ENCODE results near the gene CLEC2L. TPM values are rescaled to one million over a fixed set of nuclear protein-coding genes. Genes with fewer than 3 reads are reported as not detected.

The CLEC2L gene
- total RNA-seq, 1 donor from 2014 or later: 0.15 TPM

- no peaks in the 10 kb centered on the region for H3K4me1 Mint-ChIP-seq
- Histone ChIP-seq H3K9me3 (ENCODE audit: low read depth) (no peaks in the 10 kb centered on the region), H3K27me3 (no peaks in the 10 kb centered on the region), H3K4me3 (no peak overlapping the region), H3K79me2 (ENCODE audit: low read depth) (no peaks in the 10 kb centered on the region), H2AFZ (replicated peaks) (no peak overlapping the region), H3K4me1 (no peaks in the 10 kb centered on the region), H3F3A (ENCODE audit: low read depth) (no peaks in the 10 kb centered on the region), H3K36me3 (no peaks in the 10 kb centered on the region), H3K9ac (no peak overlapping the region), H4K20me1 (ENCODE audit: low read depth) (no peaks in the 10 kb centered on the region), H3K27ac (no peak overlapping the region), H3K4me2 (no peak overlapping the region)
- no peak for DNase-seq (ENCODE audit: low spot score)
- peaks cover 4% of the 10 kb centered on the region for H3K27me3 Mint-ChIP-seq (ENCODE audit: insufficient read depth, low read depth)
- no peaks in the 10 kb centered on the region for H3K9me3 Mint-ChIP-seq
- H3K4me3 Mint-ChIP-seq: no peak overlapping the region
- H3K36me3 Mint-ChIP-seq: peaks cover 35% of the 10 kb centered on the region
- H3K27ac Mint-ChIP-seq: no peak overlapping the region
- TF ChIP-seq EZH2phosphoT487 (IDR thresholded peaks at IDR 0.05) (no peak), CTCF (IDR thresholded peaks at IDR 0.05) (no peak), EZH2 (IDR thresholded peaks at IDR 0.05) (no peak)
Measured at GRCh38 chr7:139591550-139592195, 68.2 kb downstream of the CLEC2L start.

GRCh38 chr7:139592801-139593461, 69.4 kb downstream of the CLEC2L start:
- H3K36me3 Mint-ChIP-seq: peaks cover 34% of the 10 kb centered on the region
- no peak for TF ChIP-seq EZH2phosphoT487 (IDR thresholded peaks at IDR 0.05)
- TF ChIP-seq CTCF (IDR thresholded peaks at IDR 0.05): no peak
- no peak for TF ChIP-seq EZH2 (IDR thresholded peaks at IDR 0.05)
- H3K27me3 Mint-ChIP-seq (ENCODE audit: insufficient read depth, low read depth): peaks cover 6% of the 10 kb centered on the region
- no peak overlapping the region for H3K4me3 ChIP-seq
- H3K9ac ChIP-seq: no peak overlapping the region
- no peak overlapping the region for H3K27ac ChIP-seq
- no peak overlapping the region for H3K4me3 Mint-ChIP-seq
- no peaks in the 10 kb centered on the region for H3K9me3 Mint-ChIP-seq
- H2AFZ ChIP-seq (replicated peaks): no peak overlapping the region
- H3K4me1 ChIP-seq: no peaks in the 10 kb centered on the region
- H3K4me2 ChIP-seq: no peak overlapping the region
- no peaks in the 10 kb centered on the region for H3K79me2 ChIP-seq (ENCODE audit: low read depth)
- no peaks in the 10 kb centered on the region for H3K9me3 ChIP-seq (ENCODE audit: low read depth)
- H3F3A ChIP-seq (ENCODE audit: low read depth): no peaks in the 10 kb centered on the region
- H3K36me3 ChIP-seq: no peaks in the 10 kb centered on the region
- H3K4me1 Mint-ChIP-seq: no peaks in the 10 kb centered on the region
- H4K20me1 ChIP-seq (ENCODE audit: low read depth): no peaks in the 10 kb centered on the region
- no peak for DNase-seq (ENCODE audit: low spot score)
- no peaks in the 10 kb centered on the region for H3K27me3 ChIP-seq
- H3K27ac Mint-ChIP-seq: no peak overlapping the region

- no peaks in the 10 kb centered on the region for H3K36me3 ChIP-seq
- H3F3A ChIP-seq (ENCODE audit: low read depth): no peaks in the 10 kb centered on the region
- no peak overlapping the region for H3K27ac ChIP-seq
- peaks cover 6% of the 10 kb centered on the region for H3K27me3 Mint-ChIP-seq (ENCODE audit: insufficient read depth, low read depth)
- no peaks in the 10 kb centered on the region for H3K27me3 ChIP-seq
- DNase-seq (ENCODE audit: low spot score): no peak
- H3K9ac ChIP-seq: no peak overlapping the region
- no peaks in the 10 kb centered on the region for H3K9me3 ChIP-seq (ENCODE audit: low read depth)
- no peak overlapping the region for H3K27ac Mint-ChIP-seq
- H3K36me3 Mint-ChIP-seq: peaks cover 31% of the 10 kb centered on the region
- H3K4me3 ChIP-seq: no peak overlapping the region
- no peak overlapping the region for H3K4me2 ChIP-seq
- no peak overlapping the region for H2AFZ ChIP-seq (replicated peaks)
- H4K20me1 ChIP-seq (ENCODE audit: low read depth): no peaks in the 10 kb centered on the region
- H3K4me1 Mint-ChIP-seq: no peaks in the 10 kb centered on the region
- H3K9me3 Mint-ChIP-seq: no peaks in the 10 kb centered on the region
- H3K4me1 ChIP-seq: no peaks in the 10 kb centered on the region
- no peak overlapping the region for H3K4me3 Mint-ChIP-seq
- TF ChIP-seq CTCF (IDR thresholded peaks at IDR 0.05) (no peak), EZH2 (IDR thresholded peaks at IDR 0.05) (no peak), EZH2phosphoT487 (IDR thresholded peaks at IDR 0.05) (no peak)
- H3K79me2 ChIP-seq (ENCODE audit: low read depth): no peaks in the 10 kb centered on the region
Measured at GRCh38 chr7:139594090-139594489, 70.6 kb downstream of the CLEC2L start.

Other genes with a start within 250 kb of the CLEC2L start
- gene FMC1, start 182.3 kb upstream of the CLEC2L start, total RNA-seq (ENCODE audit: low replicate concordance): 8.1 and 16.9 TPM in 2 replicates
- gene LUC7L2, start 163.8 kb upstream of the CLEC2L start, total RNA-seq (ENCODE audit: low replicate concordance): 77.5 and 111 TPM in 2 replicates
- gene KLRG2, start 40.0 kb upstream of the CLEC2L start, total RNA-seq (ENCODE audit: low replicate concordance): 1.0 and 4.2 TPM in 2 replicates